NB4 (cell line): ENCODE measurements around the gene LRP6.

Source experiments
- DNase-seq: peaks from one replicate; pipeline ENCODE4 v3.0.0; 2010; ENCODE audit warnings: low read depth
- H3K4me3 ChIP-seq: one replicate; pipeline ENCODE4 v1.5.1; 2011; ENCODE audit warnings: mild to moderate bottlenecking, low read depth, low read length, moderate library complexity
- MYC ChIP-seq: IDR thresholded peaks from 2 replicates; pipeline ENCODE4 v1.6.1; 2011; ENCODE audit warnings: low read depth, low read length
- POLR2A ChIP-seq: IDR thresholded peaks from 2 replicates; pipeline ENCODE4 v1.6.1; 2011; ENCODE audit warnings: mild to moderate bottlenecking; ENCODE audit not compliant: insufficient read length; ENCODE audit errors: extremely low read depth
- TF ChIP-seq, protein P1 (sequence below): IDR thresholded peaks from 2 replicates; pipeline ENCODE4 v1.6.1; 2011; ENCODE audit warnings: low read depth, low read length
- TF ChIP-seq, protein P2 (sequence below): IDR thresholded peaks from one replicate; pipeline ENCODE4 v1.5.1; 2012; ENCODE audit warnings: low read depth, low read length

Gene LRP6

DNA sequence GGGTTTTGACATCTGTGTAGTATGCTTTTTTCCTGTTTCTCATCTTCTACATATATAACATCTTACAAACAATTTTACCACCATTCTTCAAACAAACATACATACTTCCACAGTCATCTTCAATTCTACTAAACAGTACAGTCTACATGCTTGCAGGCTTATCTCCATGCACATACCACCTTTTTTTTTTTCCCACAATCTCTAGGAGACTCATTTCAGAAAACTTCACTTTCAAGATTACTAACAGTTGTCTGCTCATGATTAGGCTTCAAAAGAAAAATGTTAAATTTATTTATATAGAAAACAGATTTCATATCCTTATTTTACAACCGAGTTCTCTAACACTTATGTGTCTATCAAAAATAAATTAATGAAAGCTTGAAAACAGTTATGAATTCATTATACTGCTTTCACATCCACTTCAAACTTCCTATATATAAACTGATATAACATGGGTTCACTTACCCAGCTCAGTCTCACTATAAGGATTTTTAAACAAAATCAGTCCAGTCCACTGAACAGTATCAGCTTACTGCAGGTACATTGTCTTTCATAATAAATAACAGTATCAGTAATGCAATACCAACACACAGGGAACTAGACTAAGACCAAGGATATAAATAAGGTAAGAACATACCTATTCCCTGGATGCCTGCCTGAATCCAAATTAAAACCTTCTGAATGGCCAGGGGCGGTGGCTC lies 42.5 kb downstream of the LRP6 start:
- TF ChIP-seq POLR2A: no peak
- TF ChIP-seq, protein P1, sequence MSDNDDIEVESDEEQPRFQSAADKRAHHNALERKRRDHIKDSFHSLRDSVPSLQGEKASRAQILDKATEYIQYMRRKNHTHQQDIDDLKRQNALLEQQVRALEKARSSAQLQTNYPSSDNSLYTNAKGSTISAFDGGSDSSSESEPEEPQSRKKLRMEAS: no peak
- H3K4me3 ChIP-seq: no peak overlapping the region
- DNase-seq: no peak

DNA sequence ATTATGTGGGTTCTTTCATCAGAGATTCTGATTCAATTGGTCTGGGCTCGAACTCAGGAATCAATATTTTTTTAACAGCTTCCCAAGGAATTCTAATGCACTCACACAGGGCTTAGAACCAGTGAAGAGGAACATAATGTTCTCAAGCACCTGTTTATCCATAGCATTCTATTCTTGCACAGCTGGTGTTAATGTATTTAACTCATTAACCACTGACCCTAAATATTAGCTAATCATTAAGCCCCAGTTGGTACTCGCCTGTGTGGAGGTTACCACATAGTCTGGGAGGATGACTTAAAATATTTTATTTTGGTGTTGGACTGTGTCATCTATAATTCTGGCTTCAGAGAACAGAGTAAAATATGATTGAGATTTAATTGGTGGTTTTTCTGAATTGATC lies 45.3 kb downstream of the LRP6 start:
- TF ChIP-seq POLR2A (no peak), MYC (no peak)
- TF ChIP-seq, protein P1: no peak
- TF ChIP-seq, protein P2, sequence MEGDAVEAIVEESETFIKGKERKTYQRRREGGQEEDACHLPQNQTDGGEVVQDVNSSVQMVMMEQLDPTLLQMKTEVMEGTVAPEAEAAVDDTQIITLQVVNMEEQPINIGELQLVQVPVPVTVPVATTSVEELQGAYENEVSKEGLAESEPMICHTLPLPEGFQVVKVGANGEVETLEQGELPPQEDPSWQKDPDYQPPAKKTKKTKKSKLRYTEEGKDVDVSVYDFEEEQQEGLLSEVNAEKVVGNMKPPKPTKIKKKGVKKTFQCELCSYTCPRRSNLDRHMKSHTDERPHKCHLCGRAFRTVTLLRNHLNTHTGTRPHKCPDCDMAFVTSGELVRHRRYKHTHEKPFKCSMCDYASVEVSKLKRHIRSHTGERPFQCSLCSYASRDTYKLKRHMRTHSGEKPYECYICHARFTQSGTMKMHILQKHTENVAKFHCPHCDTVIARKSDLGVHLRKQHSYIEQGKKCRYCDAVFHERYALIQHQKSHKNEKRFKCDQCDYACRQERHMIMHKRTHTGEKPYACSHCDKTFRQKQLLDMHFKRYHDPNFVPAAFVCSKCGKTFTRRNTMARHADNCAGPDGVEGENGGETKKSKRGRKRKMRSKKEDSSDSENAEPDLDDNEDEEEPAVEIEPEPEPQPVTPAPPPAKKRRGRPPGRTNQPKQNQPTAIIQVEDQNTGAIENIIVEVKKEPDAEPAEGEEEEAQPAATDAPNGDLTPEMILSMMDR: no peak
- no peak overlapping the region for H3K4me3 ChIP-seq
- no peak for DNase-seq

DNA sequence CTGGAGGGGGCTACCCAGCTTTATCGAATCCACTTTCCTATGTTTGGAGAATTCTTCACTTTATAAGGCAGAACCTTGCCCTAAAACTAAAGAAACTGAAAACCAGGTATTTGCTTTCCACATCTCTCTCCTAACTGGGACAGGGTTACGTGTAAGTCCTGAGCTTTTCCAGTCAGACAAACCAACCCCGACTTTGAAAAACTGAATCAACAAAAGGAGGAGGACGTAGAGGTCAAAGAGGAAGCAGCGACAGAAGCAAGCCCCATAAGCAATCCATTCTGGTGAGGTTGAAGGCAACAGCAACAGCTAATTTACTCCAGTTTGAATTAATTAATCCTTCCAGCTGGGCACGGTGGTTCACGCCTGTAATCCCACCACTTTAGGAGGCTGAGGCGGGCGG lies 47.2 kb downstream of the LRP6 start:
- TF ChIP-seq MYC: no peak
- TF ChIP-seq, protein P1: no peak
- TF ChIP-seq, protein P2: no peak
- TF ChIP-seq POLR2A: no peak
- DNase-seq: no peak

DNA sequence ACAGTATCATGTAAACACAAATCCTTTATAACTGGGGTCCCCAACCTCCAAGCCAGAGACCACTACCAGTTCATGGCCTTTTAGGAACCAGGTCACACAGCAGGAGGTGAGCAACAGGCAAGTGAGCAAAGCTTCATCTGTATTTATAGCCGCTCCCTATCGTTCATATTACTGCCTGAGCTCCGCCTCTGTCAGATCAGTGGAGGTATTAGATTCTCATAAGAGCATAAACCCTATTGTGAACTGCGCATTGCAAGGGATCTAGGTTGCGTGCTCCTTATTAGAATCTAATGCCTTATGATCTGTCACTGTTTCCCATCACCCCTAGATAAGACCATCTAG lies 49.9 kb downstream of the LRP6 start:
- DNase-seq: no peak
- TF ChIP-seq, protein P1: no peak
- TF ChIP-seq, protein P2: no peak
- TF ChIP-seq POLR2A (no peak), MYC (no peak)
- H3K4me3 ChIP-seq: peak overlapping the region; percentile 12

More for the DNA sequence above, 47.2 kb downstream of the LRP6 start:
- no peak overlapping the region for H3K4me3 ChIP-seq

DNA sequence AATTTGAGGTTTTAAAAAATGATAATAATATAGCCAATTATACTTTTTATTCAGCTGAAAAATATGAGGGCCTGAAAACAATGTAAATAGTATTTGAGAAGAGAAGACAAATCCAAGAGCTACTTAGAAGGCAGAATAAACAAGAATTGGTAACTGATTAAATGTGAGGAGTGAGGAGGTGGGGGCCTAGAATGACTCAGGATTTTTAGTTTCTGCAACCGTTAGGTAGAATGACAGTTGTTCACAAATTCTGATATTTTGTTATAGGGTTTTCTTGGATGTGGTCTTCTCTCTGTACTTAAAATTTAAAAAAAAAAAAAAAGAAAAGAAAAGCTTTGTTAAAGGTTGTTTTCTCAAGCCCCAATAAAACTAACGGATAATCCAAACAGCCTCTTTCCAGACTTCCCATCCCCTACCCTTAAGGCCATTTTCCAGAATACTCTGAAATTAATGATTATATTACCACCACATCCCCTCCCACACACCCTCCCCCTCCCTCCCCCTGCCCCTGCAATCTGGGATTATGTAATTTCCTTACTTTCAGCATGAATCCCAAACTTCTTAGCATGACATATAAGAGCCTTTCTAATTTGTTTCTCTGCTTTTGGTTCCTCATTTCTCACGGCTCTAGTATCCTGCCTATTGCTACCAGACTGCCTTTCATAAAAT lies 50.4 kb downstream of the LRP6 start:
- no peak overlapping the region for H3K4me3 ChIP-seq
- TF ChIP-seq, protein P1: no peak
- TF ChIP-seq POLR2A (no peak), MYC (no peak)
- TF ChIP-seq, protein P2: no peak
- peak; percentile 74 for DNase-seq

DNA sequence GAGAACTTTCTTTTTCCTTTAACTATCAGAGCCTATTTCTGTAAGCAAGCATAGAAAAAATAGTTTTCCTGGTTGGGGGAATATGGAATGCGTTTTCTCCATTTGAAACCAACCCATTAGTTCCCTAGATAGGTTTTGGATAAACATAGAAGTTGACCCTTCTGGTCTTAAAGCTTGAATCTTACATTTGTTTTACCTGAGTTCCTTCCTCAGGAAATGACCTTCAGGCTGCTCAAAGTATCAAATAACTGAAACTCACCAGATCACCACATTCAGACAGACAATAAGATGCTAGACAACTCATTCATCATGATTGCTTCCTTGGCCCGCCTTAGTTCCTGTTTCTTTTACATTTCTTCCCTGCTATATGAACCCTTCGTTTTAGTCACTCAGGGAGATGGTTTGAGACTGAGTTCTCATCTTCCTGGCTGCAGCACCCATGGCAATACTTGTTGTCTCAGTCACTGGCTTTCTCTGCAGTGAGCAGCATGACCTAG lies 52.2 kb downstream of the LRP6 start:
- peak; percentile 61 for DNase-seq
- TF ChIP-seq POLR2A (no peak), MYC (no peak)
- TF ChIP-seq, protein P2: no peak
- TF ChIP-seq, protein P1: no peak
- H3K4me3 ChIP-seq: no peak overlapping the region
